CMK (cell line): ENCODE data around the gene MSL3B.

Experiments used
- DNase-seq: peaks from one replicate; pipeline ENCODE4 v3.0.0-alpha.2; 2010; ENCODE audit warnings: low read depth

MSL3B gene

GRCh38 chr2:233816771-233817170 is 51.4 kb downstream of the MSL3B start:
- no peak for DNase-seq

DNA sequence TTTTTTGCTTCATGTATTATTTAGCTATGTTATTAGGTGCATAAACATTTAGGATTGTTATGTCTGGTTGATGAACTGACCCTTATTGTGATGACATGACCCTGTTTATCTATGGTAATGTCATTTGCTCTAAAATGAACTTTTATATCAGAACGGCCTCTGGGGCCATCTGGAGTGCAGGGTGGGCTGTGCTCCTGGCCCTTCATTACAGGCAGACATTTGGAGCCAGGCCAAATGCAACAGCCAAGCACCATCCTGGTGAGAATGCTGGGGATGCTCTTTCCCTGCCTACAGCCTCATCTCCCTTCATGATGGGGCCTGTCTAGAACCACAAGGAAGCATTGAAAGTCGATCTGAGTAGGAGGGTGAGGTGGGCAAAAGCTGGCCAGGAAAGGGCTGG is 51.9 kb downstream of the MSL3B start:
- no peak for DNase-seq

GRCh38 chr2:233815861-233816260 is 52.3 kb downstream of the MSL3B start:
- no peak for DNase-seq
